HG03060 (cell line): ENCODE data around the gene MGAT5B.

Source experiments
- ATAC-seq: cut with Tn5 transposase; IDR thresholded peaks from one replicate; pipeline ENCODE4 v1.9.1; 2021; ENCODE audit warnings: low read depth, moderate number of reproducible peaks; ENCODE audit not compliant: unreplicated experiment

The MGAT5B gene

GRCh38 chr17:76996741-76997694 is 128.8 kb downstream of the MGAT5B start:
- ATAC-seq = no peak

GRCh38 chr17:76997981-76998531 is 129.9 kb downstream of the MGAT5B start:
- peak; percentile 45 for ATAC-seq

- ATAC-seq = no peak
Measured at GRCh38 chr17:76998839-76999238, 130.6 kb downstream of the MGAT5B start.
